Esophagus squamous epithelium (tissue), 5 donors: Measurements from ENCODE around the gene NEMP1. TPM values are rescaled to one million over a fixed set of nuclear protein-coding genes. Genes with fewer than 3 reads are reported as not detected.
"Not testable (repeated sequence)": the region's sequence is repeated elsewhere in the genome, so short reads cannot be mapped to it uniquely, and the experiment has no call there.

ENCODE experiments used
- DNase-seq: peaks from one replicate; lab custom pipeline; 2025; lab: John Stamatoyannopoulos, UW
- H3K27ac ChIP-seq, 4 donors: fragments of 200-600 bp; sonication (generic); one replicate each; pipeline ENCODE4 v1.5.1; 2016 to 2019; ENCODE audit warnings: mild to moderate bottlenecking in 1 of 4
- H3K27me3 ChIP-seq, 4 donors: fragments of 200-600 bp; sonication (generic); 1 replicate in 3 of 4; 2 replicates in 1 of 4; pipeline versions ENCODE4 v1.5.1 to v1.6.0; 2017 to 2021; ENCODE audit warnings: antibody characterized with exemption in 1 of 4
- H3K36me3 ChIP-seq, 3 donors: fragments of 200-600 bp; sonication (generic); one replicate each; pipeline ENCODE4 v1.5.1; 2016 to 2019
- H3K4me1 ChIP-seq, 3 donors: fragments of 200-600 bp; sonication (generic); one replicate each; pipeline ENCODE4 v1.5.1; 2017 to 2019
- H3K4me3 ChIP-seq, 4 donors: fragments of 200-600 bp; sonication (generic); 1 replicate in 3 of 4; 2 replicates in 1 of 4; pipeline ENCODE4 v1.5.1; 2016 to 2019; ENCODE audit warnings: mild to moderate bottlenecking in 2 of 4, moderate library complexity in 1 of 4
- H3K9me3 ChIP-seq, 3 donors: fragments of 200-600 bp; sonication (generic); one replicate each; pipeline ENCODE4 v1.5.1; 2016 to 2019
- CTCF ChIP-seq, 6 experiments: fragments of 450-650 bp in 4 of 6; fragments of 200-600 bp in 2 of 6; sonication (generic) in 2 of 6; IDR thresholded peaks; one replicate each; pipeline ENCODE4 v1.5.1; 2016 to 2019; ENCODE audit warnings: antibody characterized with exemption in 6 of 6, mild to moderate bottlenecking in 4 of 6, moderate library complexity in 4 of 6
- POLR2A ChIP-seq, 4 donors: fragments of 450-650 bp; IDR thresholded peaks; one replicate each; pipeline ENCODE4 v1.6.1; 2017; ENCODE audit warnings: antibody characterized with exemption in 4 of 4, mild to moderate bottlenecking in 4 of 4, moderate library complexity in 3 of 4
- WGBS, 2 donors: methylation state at CpG; one replicate each; pipeline ENCODE4 v1.1.5; 2018; 5-methylcytosine and 5-hydroxymethylcytosine counted together
- intact Hi-C: fragments of 100-400 bp; cut with DNase I; formaldehyde crosslinking; loops from one replicate; pipeline ENCODE4 v1.15.0; 2022
- total RNA-seq, 4 donors: library from RNA; depleted of rRNA; stranded (reverse); fragments of >200 nt; gene quantifications; one replicate each; pipeline ENCODE4 v1.1.0, GENCODE V29; 2016
- donor health status: DM: yes; HTN: yes; CAD: no.

NEMP1 gene
- total RNA-seq, 4 donors from 2014 or later = 4.1 to 7.6 (median 6.7) TPM

GRCh38 chr12:57086493-57087009, 8.0 kb upstream of the NEMP1 start:
- TF ChIP-seq CTCF (IDR thresholded peaks at IDR 0.05) = peak in 3 of 6 experiments; percentile 4 to 21 (median 7)
- no peak for TF ChIP-seq POLR2A (IDR thresholded peaks at IDR 0.05)

GRCh38 chr12:57085999-57086492, 7.5 kb upstream of the NEMP1 start:
- peak overlapping the region; percentile 85 to 93 (median 86) for H3K4me3 ChIP-seq
- intact Hi-C loops = no loop called here
- H3K9me3 ChIP-seq = no peaks in the 10 kb centered on the region
- TF ChIP-seq POLR2A (IDR thresholded peaks at IDR 0.05) = no peak
- no peak for TF ChIP-seq CTCF (IDR thresholded peaks at IDR 0.05)
- H3K4me1 ChIP-seq = peaks cover 14 to 51% (median 23%) of the 10 kb centered on the region in 3 donors
- 4 to 5% methylated on average over 12 of the region's 12 CpGs for WGBS, 2 donors
- no peak for DNase-seq
- peaks cover 0 to 2% (median 0%) of the 10 kb centered on the region in 3 donors for H3K36me3 ChIP-seq
- H3K27ac ChIP-seq = peak overlapping the region; percentile 88 to 100 (median 98)
- H3K27me3 ChIP-seq = no peaks in the 10 kb centered on the region

More at GRCh38 chr12:57086493-57087009, 8.0 kb upstream of the NEMP1 start:
- DNase-seq = no peak
- H3K36me3 ChIP-seq = peaks cover 0 to 7% (median 4%) of the 10 kb centered on the region in 3 donors
- 0% methylated on average over 14 of the region's 14 CpGs for WGBS, 2 donors
- H3K27me3 ChIP-seq = no peaks in the 10 kb centered on the region
- H3K4me1 ChIP-seq = peaks cover 19 to 56% (median 23%) of the 10 kb centered on the region in 3 donors
- intact Hi-C loops = no loop called here
- peak overlapping the region; percentile 85 to 93 (median 86) for H3K4me3 ChIP-seq
- peak overlapping the region; percentile 88 to 100 (median 98) for H3K27ac ChIP-seq
- no peaks in the 10 kb centered on the region for H3K9me3 ChIP-seq

- no peak for DNase-seq
- Histone ChIP-seq H3K4me3 (no peak overlapping the region), H3K27me3 (no peaks in the 10 kb centered on the region), H3K27ac (no peak overlapping the region), H3K9me3 (no peaks in the 10 kb centered on the region), H3K36me3 (peaks cover 0 to 7% (median 0%) of the 10 kb centered on the region in 3 donors), H3K4me1 (peaks cover 9 to 45% (median 21%) of the 10 kb centered on the region in 3 donors)
- TF ChIP-seq POLR2A (IDR thresholded peaks at IDR 0.05) (no peak), CTCF (IDR thresholded peaks at IDR 0.05) (no peak)
- 100% methylated on average over 1 of the region's 1 CpG for WGBS, 2 donors
- intact Hi-C loops = no loop called here
Measured at GRCh38 chr12:57080855-57081254, 2.3 kb upstream of the NEMP1 start.

- Histone ChIP-seq H3K4me3 (no peak overlapping the region), H3K9me3 (no peaks in the 10 kb centered on the region), H3K27me3 (no peaks in the 10 kb centered on the region), H3K4me1 (peaks cover 7 to 35% (median 19%) of the 10 kb centered on the region in 3 donors), H3K27ac (peak overlapping the region; percentile 69 to 90 (median 90)), H3K36me3 (peaks cover 0 to 14% (median 0%) of the 10 kb centered on the region in 3 donors)
- intact Hi-C loops = no loop called here
- DNase-seq = no peak
- TF ChIP-seq CTCF (IDR thresholded peaks at IDR 0.05) (no peak), POLR2A (IDR thresholded peaks at IDR 0.05) (no peak)
- 85 to 89% methylated on average over 1 of the region's 1 CpG for WGBS, 2 donors
Measured at GRCh38 chr12:57079821-57080220, 1.2 kb upstream of the NEMP1 start.

- peaks cover 13 to 57% (median 21%) of the 10 kb centered on the region in 3 donors for H3K4me1 ChIP-seq
- H3K9me3 ChIP-seq, DNase-seq, intact Hi-C loops, H3K27me3 ChIP-seq: not testable (repeated sequence)
- 67 to 79% methylated on average over 6 of the region's 6 CpGs for WGBS, 2 donors
- H3K4me3 ChIP-seq = peak overlapping the region in 3 of 4 donors; percentile 10 to 49 (median 27)
- H3K27ac ChIP-seq = peak overlapping the region; percentile 52 to 80 (median 72)
- H3K36me3 ChIP-seq = peaks cover 0 to 34% (median 3%) of the 10 kb centered on the region in 3 donors
Measured at GRCh38 chr12:57073566-57074450, 4.8 kb downstream of the NEMP1 start.
